Neuronal stem cell (in vitro differentiated cells): ENCODE data around the gene CENPA.
A peak's percentile ranks its signal among the peaks of the same experiment; 100 is the strongest.
"Not testable (repeated sequence)": the region's sequence is repeated elsewhere in the genome, so short reads cannot be mapped to it uniquely, and the experiment has no call there.

ENCODE experiments used
- DNase-seq: peaks from one replicate; pipeline ENCODE4 v3.0.0-alpha.2; 2013; ENCODE audit warnings: low spot score
- H2AFZ ChIP-seq: one replicate; pipeline ENCODE4 v1.6.1; 2013; ENCODE audit warnings: mild to moderate bottlenecking, low read length, inconsistent platforms
- H2AK5ac ChIP-seq: 2 replicates; pipeline ENCODE4 v1.6.1; 2013; ENCODE audit warnings: low read depth, mild to moderate bottlenecking, inconsistent platforms, low read length, moderate library complexity, mixed read lengths
- H2BK120ac ChIP-seq: 2 replicates; pipeline ENCODE4 v1.6.1; 2013; ENCODE audit warnings: low read depth, mild to moderate bottlenecking, inconsistent platforms, low read length, moderate library complexity, mixed read lengths
- H2BK12ac ChIP-seq: one replicate; pipeline ENCODE4 v1.6.1; 2013; ENCODE audit warnings: low read length, inconsistent platforms
- H2BK15ac ChIP-seq: 2 replicates; pipeline ENCODE4 v1.6.1; 2013; ENCODE audit warnings: mild to moderate bottlenecking, low read length, inconsistent platforms, mixed read lengths
- H2BK5ac ChIP-seq: one replicate; pipeline ENCODE4 v1.6.1; 2013; ENCODE audit warnings: inconsistent platforms, mild to moderate bottlenecking, low read length, moderate library complexity
- H3K14ac ChIP-seq: one replicate; pipeline ENCODE4 v1.6.1; 2013; ENCODE audit warnings: low read length, inconsistent platforms
- H3K18ac ChIP-seq: 2 replicates; pipeline ENCODE4 v1.6.1; 2013; ENCODE audit warnings: low read length, inconsistent platforms
- H3K23ac ChIP-seq: 2 replicates; pipeline ENCODE4 v1.6.1; 2013; ENCODE audit warnings: low read depth, mild to moderate bottlenecking, mixed read lengths, low read length, inconsistent platforms; ENCODE audit not compliant: poor library complexity
- H3K27ac ChIP-seq: replicated peaks from 3 replicates; pipeline ENCODE4 v1.5.1; 2013; ENCODE audit warnings: low read length, inconsistent platforms
- H3K27me3 ChIP-seq, 3 experiments: 2 replicates each; pipeline ENCODE4 v1.6.1; 2013; ENCODE audit warnings: low read length in 3 of 3, mild to moderate bottlenecking in 2 of 3, inconsistent platforms in 1 of 3, low read depth in 1 of 3, mixed read lengths in 1 of 3, moderate library complexity in 1 of 3; ENCODE audit not compliant: control insufficient read depth in 3 of 3, insufficient read depth in 3 of 3
- H3K36me3 ChIP-seq, 2 donors: replicated peaks in 1 of 2; 2 replicates each; pipeline ENCODE4 v1.6.1; 2013; ENCODE audit warnings: low read length in 2 of 2; ENCODE audit not compliant: control insufficient read depth in 2 of 2, insufficient read depth in 2 of 2
- H3K4ac ChIP-seq: 2 replicates; pipeline ENCODE4 v1.6.1; 2013; ENCODE audit warnings: inconsistent platforms, mild to moderate bottlenecking, low read length, moderate library complexity
- H3K4me1 ChIP-seq, 2 donors: 1 replicate in 1 of 2; 2 replicates in 1 of 2; pipeline ENCODE4 v1.6.1; 2013; ENCODE audit warnings: low read length in 2 of 2, low read depth in 1 of 2; ENCODE audit not compliant: control insufficient read depth in 2 of 2, insufficient read depth in 1 of 2
- H3K4me2 ChIP-seq: one replicate; pipeline ENCODE4 v1.6.1; 2013; ENCODE audit warnings: mild to moderate bottlenecking, low read length, inconsistent platforms; ENCODE audit not compliant: insufficient read depth, poor library complexity, severe bottlenecking
- H3K4me3 ChIP-seq, 2 donors: 2 replicates each; pipeline ENCODE4 v1.5.1; 2013; ENCODE audit warnings: low read length in 2 of 2, mild to moderate bottlenecking in 2 of 2, inconsistent platforms in 1 of 2, moderate library complexity in 1 of 2
- H3K79me1 ChIP-seq: one replicate; pipeline ENCODE4 v1.6.1; 2013; ENCODE audit warnings: low read depth, mild to moderate bottlenecking, inconsistent platforms, low read length, moderate library complexity
- H3K9ac ChIP-seq: one replicate; pipeline ENCODE4 v1.6.1; 2013; ENCODE audit warnings: mild to moderate bottlenecking, low read depth, low read length, inconsistent platforms; ENCODE audit not compliant: poor library complexity
- H3K9me3 ChIP-seq, 2 donors: replicated peaks in 1 of 2; 2 replicates each; pipeline versions ENCODE3 to v1.6.1; 2013; ENCODE audit warnings: low read length in 2 of 2, mild to moderate bottlenecking in 2 of 2, inconsistent platforms in 1 of 2, low read depth in 1 of 2, mixed read lengths in 1 of 2, moderate library complexity in 1 of 2; ENCODE audit not compliant: control insufficient read depth in 2 of 2, insufficient read depth in 1 of 2
- H4K8ac ChIP-seq: one replicate; pipeline ENCODE4 v1.6.1; 2013; ENCODE audit warnings: low read depth, mild to moderate bottlenecking, inconsistent platforms, low read length, moderate library complexity
- H4K91ac ChIP-seq: one replicate; pipeline ENCODE4 v1.6.1; 2013; ENCODE audit warnings: low read length, low read depth, mild to moderate bottlenecking, inconsistent platforms; ENCODE audit not compliant: poor library complexity
- WGBS, 2 donors: extraction: QIAGEN DNeasy Blood & Tissue Kit; methylation state at CpG; one replicate each; pipeline ENCODE4 v1.1.7; 2013; ENCODE audit warnings: missing lambda C conversion rate in 2 of 2, mixed read lengths in 1 of 2; ENCODE audit not compliant: insufficient read length in 2 of 2, insufficient replicate concordance in 1 of 2; ENCODE audit errors: extremely low coverage in 2 of 2; 5-methylcytosine and 5-hydroxymethylcytosine counted together

CENPA gene

DNA sequence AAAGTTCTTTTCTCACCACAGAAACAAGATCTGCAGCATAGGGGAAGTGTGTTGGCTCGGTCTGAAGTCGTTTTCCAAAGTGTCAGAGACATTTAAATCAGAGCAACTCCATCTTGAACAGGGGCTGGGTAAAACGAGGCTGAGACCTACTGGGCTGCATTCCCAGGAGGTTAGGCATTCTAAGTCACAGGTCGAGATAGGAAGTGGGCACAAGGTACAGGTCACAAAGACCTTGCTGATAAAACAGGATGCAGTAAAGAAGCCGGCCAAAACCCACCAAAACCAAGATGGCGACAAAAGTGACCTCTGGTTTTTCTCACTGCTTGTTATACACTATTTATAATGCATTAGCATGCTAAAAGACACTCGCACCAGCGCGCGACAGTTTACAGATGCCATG, 24.9 kb upstream of the CENPA start:
- not testable (repeated sequence) for H2BK15ac ChIP-seq, H3K23ac ChIP-seq, H4K91ac ChIP-seq, H2AK5ac ChIP-seq, H2BK120ac ChIP-seq, H3K4me3 ChIP-seq, H3K79me1 ChIP-seq, H3K36me3 ChIP-seq, H3K18ac ChIP-seq, H3K9ac ChIP-seq, H3K9me3 ChIP-seq, H3K4me2 ChIP-seq, DNase-seq, H3K27ac ChIP-seq, H4K8ac ChIP-seq, H3K4ac ChIP-seq, H2BK5ac ChIP-seq, H3K14ac ChIP-seq, H2AFZ ChIP-seq, H3K27me3 ChIP-seq, H2BK12ac ChIP-seq
- H3K4me1 ChIP-seq: peaks cover 13 to 37% of the 10 kb centered on the region in 2 donors
- no CpG with 5 or more reads among the region's 10 CpGs for WGBS, 2 donors

DNA sequence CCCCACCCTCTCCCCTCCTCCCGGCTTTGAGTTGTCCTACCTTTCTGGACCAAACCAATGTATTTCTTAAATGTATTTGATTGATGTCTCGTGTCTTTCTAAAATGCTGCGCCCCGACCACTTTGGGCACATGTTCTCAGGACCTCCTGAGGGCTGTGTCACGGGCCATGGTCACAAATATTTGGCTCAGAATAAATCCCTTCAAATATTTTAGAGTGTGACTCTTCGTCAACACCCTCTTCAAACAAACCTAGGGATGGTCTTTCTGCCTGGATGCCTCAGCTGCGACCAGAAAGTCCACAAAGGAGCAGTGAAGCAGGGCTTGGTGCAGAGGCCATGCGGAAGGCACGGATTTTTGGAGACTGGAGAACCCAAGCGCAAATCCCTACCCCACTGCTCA, 22.8 kb upstream of the CENPA start:
- peaks cover 0 to 24% of the 10 kb centered on the region in 2 donors for H3K36me3 ChIP-seq
- H2BK120ac ChIP-seq: no peak overlapping the region
- no peak overlapping the region for H4K8ac ChIP-seq
- no peak overlapping the region for H2BK5ac ChIP-seq
- WGBS, 2 donors: no CpG with 5 or more reads among the region's 10 CpGs
- no peaks in the 10 kb centered on the region for H3K9me3 ChIP-seq
- no peak for DNase-seq
- H3K4me3 ChIP-seq: no peak overlapping the region
- no peak overlapping the region for H2BK12ac ChIP-seq
- H2AFZ ChIP-seq: no peak overlapping the region
- H2AK5ac ChIP-seq: no peak overlapping the region
- H3K27me3 ChIP-seq: no peaks in the 10 kb centered on the region
- H4K91ac ChIP-seq: no peak overlapping the region
- no peak overlapping the region for H3K9ac ChIP-seq
- peaks cover 13 to 35% of the 10 kb centered on the region in 2 donors for H3K4me1 ChIP-seq
- H3K23ac ChIP-seq: no peak overlapping the region
- H3K4me2 ChIP-seq: no peak overlapping the region
- H2BK15ac ChIP-seq: no peak overlapping the region
- H3K4ac ChIP-seq: no peak overlapping the region
- no peaks in the 10 kb centered on the region for H3K79me1 ChIP-seq
- no peak overlapping the region for H3K27ac ChIP-seq
- no peak overlapping the region for H3K14ac ChIP-seq
- no peak overlapping the region for H3K18ac ChIP-seq

DNA sequence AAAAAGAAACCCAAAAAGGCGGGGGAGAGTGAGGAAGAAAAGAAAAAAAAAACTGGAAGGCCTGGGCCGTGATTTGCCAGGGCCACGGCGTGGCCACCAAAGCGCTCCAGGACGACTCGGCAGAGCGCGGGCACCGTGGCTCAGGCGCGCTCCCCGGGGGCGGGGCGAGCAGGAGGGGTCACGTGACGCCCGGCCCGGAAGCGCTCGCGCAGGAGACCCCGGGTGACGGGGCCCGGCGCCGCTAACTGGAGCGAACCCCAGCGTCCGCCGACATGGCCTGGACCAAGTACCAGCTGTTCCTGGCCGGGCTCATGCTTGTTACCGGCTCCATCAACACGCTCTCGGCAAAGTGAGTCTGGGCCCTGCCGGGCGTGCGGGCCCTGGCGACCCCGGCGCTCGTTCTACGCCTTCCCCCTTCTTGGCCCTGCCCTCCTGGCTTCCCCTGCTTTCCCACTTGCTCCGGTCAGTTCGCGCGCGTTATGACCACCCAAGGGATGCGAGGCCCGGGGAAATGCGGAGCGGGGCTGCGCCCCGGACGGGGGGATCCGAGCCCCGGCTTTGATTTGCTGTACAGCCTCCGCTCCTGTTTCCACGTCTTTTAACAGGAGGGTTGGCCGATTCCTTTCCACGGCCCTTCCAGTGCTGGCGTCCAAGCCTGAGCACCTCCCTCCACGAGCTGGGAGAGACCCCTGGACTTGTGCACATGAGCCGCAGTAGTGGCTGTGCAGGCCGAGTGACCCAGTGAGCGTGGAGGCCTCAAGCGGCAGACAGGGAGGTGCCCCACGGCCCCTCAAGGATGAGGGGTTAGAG, 21.6 kb upstream of the CENPA start, which contains the start of gene SLC35F6:
TSS of gene SLC35F6 (plus strand) at position 207 of the 810 bp plus-strand sequence. CDS start at position 273, 66 bp downstream.
- WGBS, 2 donors: no CpG with 5 or more reads among the region's 68 CpGs
- peak within 1 kb of the TSS; percentile 77 for H3K14ac ChIP-seq
- H2BK15ac ChIP-seq: no peak within 1 kb of the TSS
- H2BK12ac ChIP-seq: no peak within 1 kb of the TSS
- no peaks in the 10 kb centered on the region for H3K27me3 ChIP-seq
- H3K18ac ChIP-seq: peak within 1 kb of the TSS; percentile 36
- no peak within 1 kb of the TSS for H2BK5ac ChIP-seq
- no peak within 1 kb of the TSS for H2BK120ac ChIP-seq
- peak within 1 kb of the TSS; percentile 32 for H3K23ac ChIP-seq
- no peak within 1 kb of the TSS for H3K27ac ChIP-seq
- peaks cover 0 to 33% of the 10 kb centered on the region in 2 donors for H3K36me3 ChIP-seq
- no peak within 1 kb of the TSS for H4K91ac ChIP-seq
- peaks cover 3% of the 10 kb centered on the region for H3K79me1 ChIP-seq
- H3K4me3 ChIP-seq: peak within 1 kb of the TSS; percentile 89 to 92
- peak within 1 kb of the TSS; percentile 88 for H3K4me2 ChIP-seq
- no peaks in the 10 kb centered on the region for H3K9me3 ChIP-seq
- DNase-seq: peak; percentile 71
- peak within 1 kb of the TSS; percentile 90 for H3K9ac ChIP-seq
- no peak within 1 kb of the TSS for H3K4ac ChIP-seq
- peak within 1 kb of the TSS; percentile 20 for H2AK5ac ChIP-seq
- H3K4me1 ChIP-seq: peaks cover 7 to 29% of the 10 kb centered on the region in 2 donors
- H2AFZ ChIP-seq: peak within 1 kb of the TSS; percentile 87
- H4K8ac ChIP-seq: no peak within 1 kb of the TSS

DNA sequence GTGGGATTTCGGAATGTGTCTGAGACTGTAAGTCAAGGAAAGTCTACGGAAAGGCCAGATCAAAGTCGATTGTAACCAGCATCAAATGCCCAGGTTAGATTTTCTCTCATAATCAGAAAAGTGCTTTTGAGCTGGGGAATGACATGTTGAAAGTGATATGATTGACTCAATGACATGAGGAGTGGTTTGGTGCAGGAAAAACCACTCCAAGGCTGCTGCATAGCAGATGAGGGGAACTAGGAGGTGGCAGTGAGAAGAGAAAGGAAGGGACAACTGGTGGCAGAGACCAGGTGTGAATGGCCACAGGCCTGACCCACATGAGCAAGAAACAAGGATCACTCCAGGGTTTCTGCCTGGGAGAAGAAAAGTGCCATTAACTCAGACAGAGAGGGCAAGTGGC, 20.9 kb upstream of the CENPA start:
- no peak overlapping the region for H3K18ac ChIP-seq
- no peak overlapping the region for H2BK15ac ChIP-seq
- peaks cover 3% of the 10 kb centered on the region for H3K79me1 ChIP-seq
- H2BK120ac ChIP-seq: no peak overlapping the region
- H3K4ac ChIP-seq: no peak overlapping the region
- DNase-seq: no peak
- H2BK12ac ChIP-seq: no peak overlapping the region
- H3K23ac ChIP-seq: no peak overlapping the region
- no peak overlapping the region for H2BK5ac ChIP-seq
- H2AFZ ChIP-seq: peak overlapping the region; percentile 87
- peak overlapping the region; percentile 90 for H3K9ac ChIP-seq
- H3K27ac ChIP-seq: no peak overlapping the region
- H4K8ac ChIP-seq: no peak overlapping the region
- H3K27me3 ChIP-seq: no peaks in the 10 kb centered on the region
- no CpG with 5 or more reads among the region's 3 CpGs for WGBS, 2 donors
- peak overlapping the region; percentile 88 for H3K4me2 ChIP-seq
- peak overlapping the region; percentile 89 to 92 for H3K4me3 ChIP-seq
- no peak overlapping the region for H2AK5ac ChIP-seq
- H3K36me3 ChIP-seq: peaks cover 0 to 38% of the 10 kb centered on the region in 2 donors
- H3K4me1 ChIP-seq: peaks cover 7 to 34% of the 10 kb centered on the region in 2 donors
- H3K14ac ChIP-seq: no peak overlapping the region
- H4K91ac ChIP-seq: no peak overlapping the region
- no peaks in the 10 kb centered on the region for H3K9me3 ChIP-seq
